SJCRH30 (cell line): ENCODE results near the gene ZFYVE28. TPM values are rescaled to one million over a fixed set of nuclear protein-coding genes. Genes with fewer than 3 reads are reported as not detected.
"Not testable (repeated sequence)": the region's sequence is repeated elsewhere in the genome, so short reads cannot be mapped to it uniquely, and the experiment has no call there.

Source experiments
- DNase-seq, 2 experiments: peaks; one replicate each; pipeline ENCODE4 v3.0.0-alpha.2; 2015 to 2020
- H3K27ac ChIP-seq: fragments of 250-450 bp; sonication (Bioruptor Pico); 2 replicates; pipeline ENCODE4 v1.5.1; 2020; ENCODE audit warnings: mild to moderate bottlenecking, moderate library complexity
- H3K27me3 ChIP-seq: fragments of 250-450 bp; sonication (Bioruptor Pico); 2 replicates; pipeline ENCODE4 v1.5.1; 2020; ENCODE audit warnings: mild to moderate bottlenecking, moderate library complexity
- H3K36me3 ChIP-seq: fragments of 250-450 bp; sonication (Bioruptor Pico); 2 replicates; pipeline ENCODE4 v1.5.1; 2020; ENCODE audit warnings: mild to moderate bottlenecking, moderate library complexity
- H3K4me1 ChIP-seq: fragments of 250-450 bp; sonication (Bioruptor Pico); 2 replicates; pipeline ENCODE4 v1.5.1; 2020; ENCODE audit warnings: mild to moderate bottlenecking, moderate library complexity
- H3K4me3 ChIP-seq: fragments of 250-450 bp; sonication (Bioruptor Pico); 2 replicates; pipeline ENCODE4 v1.5.1; 2020; ENCODE audit warnings: mild to moderate bottlenecking, moderate library complexity
- H3K9me3 ChIP-seq: fragments of 250-450 bp; sonication (Bioruptor Pico); replicated peaks from 2 replicates; pipeline ENCODE4 v1.5.1; 2020; ENCODE audit warnings: mild to moderate bottlenecking, moderate library complexity
- total RNA-seq: library from RNA; depleted of rRNA; stranded (reverse); fragments of >200 nt; shearing (Covaris generic); gene quantifications from 2 replicates; pipeline ENCODE4 v1.2.3, GENCODE V29; 2014; rRNA removed

The ZFYVE28 gene
- total RNA-seq, 1 experiment from 2014 or later: not detected

- Histone ChIP-seq H3K4me1 (no peaks in the 10 kb centered on the region), H3K27me3 (no peaks in the 10 kb centered on the region), H3K36me3 (no peaks in the 10 kb centered on the region), H3K9me3 (no peaks in the 10 kb centered on the region), H3K27ac (no peak overlapping the region), H3K4me3 (no peak overlapping the region)
- no peak for DNase-seq
These were observed 195.6 kb downstream of the ZFYVE28 start for GRCh38 chr4:2222838-2223237.

- H3K27ac ChIP-seq, H3K4me3 ChIP-seq, H3K27me3 ChIP-seq: not testable (repeated sequence)
These were observed 197.1 kb downstream of the ZFYVE28 start for GRCh38 chr4:2221378-2221777.

GRCh38 chr4:2220016-2220630, 198.3 kb downstream of the ZFYVE28 start:
- Histone ChIP-seq H3K4me3 (no peak overlapping the region), H3K27ac (no peak overlapping the region), H3K36me3 (no peaks in the 10 kb centered on the region), H3K9me3 (no peaks in the 10 kb centered on the region), H3K4me1 (no peaks in the 10 kb centered on the region), H3K27me3 (no peaks in the 10 kb centered on the region)
- DNase-seq: peak; percentile 69 to 84

More at GRCh38 chr4:2221378-2221777, 197.1 kb downstream of the ZFYVE28 start:
- DNase-seq, H3K36me3 ChIP-seq, H3K4me1 ChIP-seq, H3K9me3 ChIP-seq: not testable (repeated sequence)

Other genes with a start within 250 kb of the ZFYVE28 start
- gene HAUS3, start 176.5 kb downstream of the ZFYVE28 start, total RNA-seq: 25.0 and 29.1 TPM in 2 replicates
- 1.3 and 1.4 TPM in 2 replicates for gene POLN, start 176.5 kb downstream of the ZFYVE28 start, total RNA-seq
- gene MXD4, start 156.5 kb downstream of the ZFYVE28 start, total RNA-seq: 5.7 and 7.1 TPM in 2 replicates
- not detected in 2 replicates for gene CFAP99, start 310 bp upstream of the ZFYVE28 start, total RNA-seq
- gene RNF4, start 50.5 kb upstream of the ZFYVE28 start, total RNA-seq: 67.6 and 71.2 TPM in 2 replicates
- 18.4 and 20.4 TPM in 2 replicates for gene FAM193A, start 118.0 kb upstream of the ZFYVE28 start, total RNA-seq